Lung (tissue), 12 donors: ENCODE measurements around the gene NDUFAF7. TPM values are rescaled to one million over a fixed set of nuclear protein-coding genes. Genes with fewer than 3 reads are reported as not detected.
"Not testable (repeated sequence)": the region's sequence is repeated elsewhere in the genome, so short reads cannot be mapped to it uniquely, and the experiment has no call there.

Source experiments
- ATAC-seq: fragments of 200-7000 bp; cut with Tn5 transposase; one replicate; pipeline ENCODE4 v1.9.1; 2020; ENCODE audit warnings: moderate number of reproducible peaks; ENCODE audit not compliant: insufficient read depth, low FRiP score
- DNase-seq, 3 donors: peaks; one replicate each; pipeline ENCODE4 v3.0.0-alpha.2; 2013 to 2017
- H3K27ac ChIP-seq, 2 donors: one replicate each; pipeline ENCODE4 v1.5.1; 2013; ENCODE audit warnings: mild to moderate bottlenecking in 2 of 2, moderate library complexity in 2 of 2, control low read depth in 1 of 2, inconsistent platforms in 1 of 2, low read depth in 1 of 2, low read length in 1 of 2
- H3K27me3 ChIP-seq, 3 donors: one replicate each; pipeline ENCODE4 v1.5.1; 2013; ENCODE audit warnings: low read length in 2 of 3; ENCODE audit not compliant: control insufficient read depth in 3 of 3, insufficient read depth in 3 of 3
- H3K36me3 ChIP-seq, 4 donors: one replicate each; pipeline ENCODE4 v1.5.1; 2013; ENCODE audit warnings: low read length in 4 of 4, mild to moderate bottlenecking in 1 of 4, moderate library complexity in 1 of 4; ENCODE audit not compliant: control insufficient read depth in 4 of 4, insufficient read depth in 4 of 4
- H3K4me1 ChIP-seq, 5 donors: one replicate each; pipeline ENCODE4 v1.5.1; 2013; ENCODE audit warnings: low read length in 5 of 5, mild to moderate bottlenecking in 2 of 5, moderate library complexity in 1 of 5; ENCODE audit not compliant: control insufficient read depth in 5 of 5, insufficient read depth in 5 of 5
- H3K4me3 ChIP-seq: one replicate; pipeline ENCODE4 v1.5.1; 2013; ENCODE audit warnings: mild to moderate bottlenecking, control low read depth, moderate library complexity
- H3K9ac ChIP-seq, 2 donors: one replicate each; pipeline ENCODE4 v1.5.1; 2013; ENCODE audit warnings: low read length in 2 of 2, control low read depth in 1 of 2; ENCODE audit not compliant: insufficient read depth in 1 of 2
- H3K9me3 ChIP-seq, 4 donors: one replicate each; pipeline ENCODE4 v1.5.1; 2013; ENCODE audit warnings: low read length in 3 of 4, mild to moderate bottlenecking in 1 of 4, moderate library complexity in 1 of 4; ENCODE audit not compliant: control insufficient read depth in 4 of 4, insufficient read depth in 3 of 4
- CTCF ChIP-seq: IDR thresholded peaks from 2 replicates; pipeline ENCODE4 v1.5.1; 2012; ENCODE audit warnings: mild to moderate bottlenecking; ENCODE audit errors: control extremely low read depth, extremely low read depth
- WGBS, 2 donors: extraction: QIAGEN DNeasy Blood & Tissue Kit; methylation state at CpG; one replicate each; pipeline ENCODE4 v1.1.7; 2013; 5-methylcytosine and 5-hydroxymethylcytosine counted together
- polyA plus RNA-seq, 2 donors: library from polyadenylated mRNA; stranded (reverse); fragments of 200-250 nt; gene quantifications; one replicate each; pipeline ENCODE4 v1.2.1, GENCODE V29; 2013
- total RNA-seq, 2 donors: library from RNA; depleted of rRNA in 1 of 2; stranded (reverse); fragments of >200 nt in 1 of 2; gene quantifications; one replicate each; pipeline ENCODE4 v1.2.1, GENCODE V29; 2014 to 2021
- donor health status: control.
- donor health status: control.
- donor health status: Bipolar disorder and iron deficiency.
- donor health status: healthy.
- donor health status: DM: yes; HTN: yes; CAD: no.

Gene NDUFAF7
- total and polyA plus RNA-seq, 4 donors, result 9.2 to 25.3 (median 14.7) TPM

- ATAC-seq (no peak), DNase-seq (no peak)
- WGBS, 2 donors, result 83 to 87% methylated on average over 6 of the region's 6 CpGs
- no peaks in the 10 kb centered on the region for H3K9me3 ChIP-seq
- no peak overlapping the region for H3K9ac ChIP-seq
- H3K27me3 ChIP-seq, result peaks cover 0 to 4% (median 2%) of the 10 kb centered on the region in 3 donors
- H3K4me1 ChIP-seq, result no peaks in the 10 kb centered on the region
- H3K27ac ChIP-seq, result no peak overlapping the region
- H3K4me3 ChIP-seq, result no peak overlapping the region
- no peak for TF ChIP-seq CTCF
- no peaks in the 10 kb centered on the region for H3K36me3 ChIP-seq
Measured at GRCh38 chr2:37191747-37192146, 39.7 kb upstream of the NDUFAF7 start.

GRCh38 chr2:37192551-37192950, 38.9 kb upstream of the NDUFAF7 start:
- DNase-seq (no peak), ATAC-seq (no peak)
- Histone ChIP-seq H3K4me1 (peaks cover 0 to 5% (median 0%) of the 10 kb centered on the region in 5 donors), H3K9me3 (peaks cover 0 to 3% (median 0%) of the 10 kb centered on the region in 4 donors), H3K4me3 (no peak overlapping the region), H3K27me3 (peaks cover 0 to 4% (median 2%) of the 10 kb centered on the region in 3 donors), H3K9ac (no peak overlapping the region), H3K36me3 (no peaks in the 10 kb centered on the region), H3K27ac (no peak overlapping the region)
- 94 to 97% methylated on average over 1 of the region's 1 CpG for WGBS, 2 donors
- TF ChIP-seq CTCF, result no peak

- peak overlapping the region in 1 of 2 donors; percentile 84 for H3K9ac ChIP-seq
- not testable (repeated sequence) for H3K36me3 ChIP-seq, H3K27me3 ChIP-seq, DNase-seq, H3K4me1 ChIP-seq, ATAC-seq, H3K9me3 ChIP-seq
- H3K27ac ChIP-seq, result peak overlapping the region; percentile 95 to 98
- WGBS, 2 donors, result 82% methylated on average over 20 of the region's 20 CpGs
- H3K4me3 ChIP-seq, result peak overlapping the region; percentile 99
Measured at GRCh38 chr2:37195862-37196319, 35.6 kb upstream of the NDUFAF7 start.

- Histone ChIP-seq H3K4me1 (peaks cover 0 to 5% (median 0%) of the 10 kb centered on the region in 5 donors), H3K4me3 (peak within 1 kb of the TSS; percentile 99), H3K9me3 (peaks cover 0 to 3% (median 0%) of the 10 kb centered on the region in 4 donors), H3K27ac (peak within 1 kb of the TSS; percentile 95 to 98), H3K9ac (peak within 1 kb of the TSS; percentile 58 to 84), H3K36me3 (peaks cover 0 to 8% (median 5%) of the 10 kb centered on the region in 4 donors), H3K27me3 (peaks cover 0 to 4% (median 0%) of the 10 kb centered on the region in 3 donors)
- no peak for TF ChIP-seq CTCF
- DNase-seq (peak; percentile 88 to 90 (median 89)), ATAC-seq (peak; percentile 87)
- 0 to 1% methylated on average over 72 of the region's 72 CpGs for WGBS, 2 donors
Measured at GRCh38 chr2:37196320-37197195, 34.9 kb upstream of the NDUFAF7 start, which contains the start of gene CEBPZOS. CEBPZOS (plus strand) TSS chr2:37196496; CDS start chr2:37199705, 3,209 bp downstream.
